WERI-Rb-1 (cell line): ENCODE results near the gene MPDU1.
A peak's percentile ranks its signal among the peaks of the same experiment; 100 is the strongest.

Source experiments
- DNase-seq: peaks from one replicate; pipeline ENCODE4 v3.0.0-alpha.2; 2020
- H3K27ac ChIP-seq: fragments of 250-450 bp; sonication (Bioruptor Pico); 2 replicates; pipeline ENCODE4 v1.5.1; 2020; ENCODE audit warnings: mild to moderate bottlenecking, moderate library complexity
- H3K27me3 ChIP-seq: fragments of 250-450 bp; sonication (Bioruptor Pico); 2 replicates; pipeline ENCODE4 v1.5.1; 2021; ENCODE audit warnings: mild to moderate bottlenecking, low read depth, moderate library complexity; ENCODE audit not compliant: insufficient read depth, severe bottlenecking
- H3K36me3 ChIP-seq: fragments of 250-450 bp; sonication (Bioruptor Pico); 2 replicates; pipeline ENCODE4 v1.5.1; 2020; ENCODE audit warnings: mild to moderate bottlenecking, moderate library complexity
- H3K4me3 ChIP-seq: 2 replicates; pipeline ENCODE4 v1.5.1; 2011; ENCODE audit warnings: low read depth, mild to moderate bottlenecking, control low read depth, low read length
- H3K9me3 ChIP-seq: fragments of 250-450 bp; sonication (Bioruptor Pico); 2 replicates; pipeline ENCODE4 v1.5.1; 2021; ENCODE audit warnings: mild to moderate bottlenecking, moderate library complexity; ENCODE audit not compliant: severe bottlenecking
- CTCF ChIP-seq: IDR thresholded peaks from 2 replicates; pipeline ENCODE4 v1.5.1; 2011; ENCODE audit warnings: low read depth, mild to moderate bottlenecking, control low read depth, inconsistent platforms, low read length

The MPDU1 gene

GRCh38 chr17:7548585-7549400 lies 34.9 kb upstream of the MPDU1 start, which contains the start of gene TNFSF12:
TNFSF12 (plus strand) TSS chr17:7549058; CDS start chr17:7549154, 96 bp downstream.
- peak; percentile 11; the same call in 1 of the 2 replicates for TF ChIP-seq CTCF
- Histone ChIP-seq H3K36me3 (no peaks in the 10 kb centered on the region), H3K4me3 (peak within 1 kb of the TSS; percentile 60), H3K27ac (no peak within 1 kb of the TSS), H3K9me3 (no peaks in the 10 kb centered on the region), H3K27me3 (no peaks in the 10 kb centered on the region)
- peak; percentile 51 for DNase-seq

GRCh38 chr17:7549401-7550055 lies 34.1 kb upstream of the MPDU1 start:
- no peak for TF ChIP-seq CTCF
- Histone ChIP-seq H3K27ac (no peak overlapping the region), H3K9me3 (no peaks in the 10 kb centered on the region), H3K27me3 (no peaks in the 10 kb centered on the region), H3K4me3 (no peak overlapping the region), H3K36me3 (no peaks in the 10 kb centered on the region)
- no peak for DNase-seq

GRCh38 chr17:7550344-7550743 lies 33.3 kb upstream of the MPDU1 start:
- no peak for TF ChIP-seq CTCF
- no peak for DNase-seq
- Histone ChIP-seq H3K27ac (no peak overlapping the region), H3K27me3 (no peaks in the 10 kb centered on the region), H3K9me3 (no peaks in the 10 kb centered on the region), H3K36me3 (no peaks in the 10 kb centered on the region), H3K4me3 (no peak overlapping the region)

GRCh38 chr17:7551396-7551795 lies 32.3 kb upstream of the MPDU1 start:
- Histone ChIP-seq H3K27me3 (no peaks in the 10 kb centered on the region), H3K27ac (no peak overlapping the region), H3K4me3 (no peak overlapping the region), H3K9me3 (no peaks in the 10 kb centered on the region), H3K36me3 (no peaks in the 10 kb centered on the region)
- DNase-seq, result no peak
- no peak for TF ChIP-seq CTCF

GRCh38 chr17:7552621-7553051 lies 31.0 kb upstream of the MPDU1 start:
- Histone ChIP-seq H3K27ac (no peak overlapping the region), H3K9me3 (no peaks in the 10 kb centered on the region), H3K36me3 (no peaks in the 10 kb centered on the region), H3K4me3 (no peak overlapping the region), H3K27me3 (no peaks in the 10 kb centered on the region)
- DNase-seq, result no peak
- no peak for TF ChIP-seq CTCF
